HUES64 (cell line): ENCODE data around the gene RNF224.

Source experiments
- H3K27ac ChIP-seq: 2 replicates; pipeline ENCODE4 v1.7.0; 2013; ENCODE audit warnings: low read depth, low read length, inconsistent platforms
- H3K27me3 ChIP-seq: 2 replicates; pipeline ENCODE4 v1.6.1; 2013; ENCODE audit warnings: mild to moderate bottlenecking, low read length; ENCODE audit not compliant: insufficient read depth
- H3K36me3 ChIP-seq: 2 replicates; pipeline ENCODE4 v1.6.1; 2013; ENCODE audit warnings: mild to moderate bottlenecking, low read length; ENCODE audit not compliant: insufficient read depth
- H3K4me1 ChIP-seq: 2 replicates; pipeline ENCODE4 v1.6.1; 2013; ENCODE audit warnings: mild to moderate bottlenecking, low read length, moderate library complexity; ENCODE audit not compliant: insufficient read depth
- H3K4me3 ChIP-seq: 2 replicates; pipeline ENCODE4 v1.5.1; 2013; ENCODE audit warnings: mild to moderate bottlenecking, low read length, moderate library complexity
- H3K9ac ChIP-seq: 2 replicates; pipeline ENCODE4 v1.6.1; 2013; ENCODE audit warnings: mild to moderate bottlenecking, low read depth, low read length
- H3K9me3 ChIP-seq: 2 replicates; pipeline ENCODE4 v1.6.1; 2013; ENCODE audit warnings: low read depth, low read length; ENCODE audit not compliant: insufficient read depth
- WGBS: fragments of 150-250, 120-280 bp; methylation state at CpG from one replicate; pipeline ENCODE4 v1.1.7; 2013; ENCODE audit warnings: missing lambda C conversion rate; 5-methylcytosine and 5-hydroxymethylcytosine counted together

RNF224 gene

DNA sequence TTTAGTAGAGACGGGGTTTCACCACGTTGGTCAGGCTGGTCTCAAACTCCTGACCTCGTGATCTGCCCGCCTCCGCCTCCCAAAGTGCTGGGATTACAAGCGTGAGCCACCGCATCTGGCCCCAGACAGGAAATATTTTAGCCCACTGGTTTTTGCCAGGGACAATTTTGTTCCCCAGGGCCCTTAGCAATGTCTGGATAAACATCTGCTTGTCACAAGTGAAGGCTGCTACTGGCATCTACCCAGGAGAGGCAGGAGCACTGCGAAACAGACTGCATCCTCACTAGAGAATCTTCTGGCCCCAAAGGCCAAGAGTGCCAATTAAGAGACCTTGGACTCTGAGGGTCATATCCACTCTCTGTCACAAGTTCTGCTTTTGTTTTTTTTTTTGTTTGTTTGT is 24.3 kb upstream of the RNF224 start:
- no peak overlapping the region for H3K4me3 ChIP-seq
- H3K27ac ChIP-seq: no peak overlapping the region
- 95% methylated on average over 8 of the region's 8 CpGs for WGBS
- 0 out of 2 replicates have a peak, but pooled peaks cover 5% of the 10 kb centered on the region for H3K36me3 ChIP-seq
- no peaks in the 10 kb centered on the region for H3K9me3 ChIP-seq
- H3K27me3 ChIP-seq: no peaks in the 10 kb centered on the region
- H3K4me1 ChIP-seq: peaks cover 11% of the 10 kb centered on the region; the same call in 1 of the 2 replicates
- no peak overlapping the region for H3K9ac ChIP-seq

DNA sequence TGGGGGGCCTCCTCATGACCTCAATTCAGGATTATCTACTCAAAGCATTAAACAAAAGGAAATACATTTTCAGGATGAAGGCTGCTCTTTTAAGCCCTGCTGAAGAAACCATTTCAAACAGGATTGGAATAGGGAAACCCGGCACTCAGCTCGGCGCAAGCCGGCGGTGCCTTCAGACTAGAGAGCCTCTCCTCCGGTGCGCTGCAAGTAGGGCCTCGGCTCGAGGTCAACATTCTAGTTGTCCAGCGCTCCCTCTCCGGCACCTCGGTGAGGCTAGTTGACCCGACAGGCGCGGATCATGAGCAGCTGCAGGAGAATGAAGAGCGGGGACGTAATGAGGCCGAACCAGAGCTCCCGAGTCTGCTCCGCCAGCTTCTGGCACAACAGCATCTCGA is 22.6 kb upstream of the RNF224 start:
- WGBS: 30% methylated on average over 21 of the region's 21 CpGs
- no peak overlapping the region; the same call in 1 of the 2 replicates for H3K27ac ChIP-seq

DNA sequence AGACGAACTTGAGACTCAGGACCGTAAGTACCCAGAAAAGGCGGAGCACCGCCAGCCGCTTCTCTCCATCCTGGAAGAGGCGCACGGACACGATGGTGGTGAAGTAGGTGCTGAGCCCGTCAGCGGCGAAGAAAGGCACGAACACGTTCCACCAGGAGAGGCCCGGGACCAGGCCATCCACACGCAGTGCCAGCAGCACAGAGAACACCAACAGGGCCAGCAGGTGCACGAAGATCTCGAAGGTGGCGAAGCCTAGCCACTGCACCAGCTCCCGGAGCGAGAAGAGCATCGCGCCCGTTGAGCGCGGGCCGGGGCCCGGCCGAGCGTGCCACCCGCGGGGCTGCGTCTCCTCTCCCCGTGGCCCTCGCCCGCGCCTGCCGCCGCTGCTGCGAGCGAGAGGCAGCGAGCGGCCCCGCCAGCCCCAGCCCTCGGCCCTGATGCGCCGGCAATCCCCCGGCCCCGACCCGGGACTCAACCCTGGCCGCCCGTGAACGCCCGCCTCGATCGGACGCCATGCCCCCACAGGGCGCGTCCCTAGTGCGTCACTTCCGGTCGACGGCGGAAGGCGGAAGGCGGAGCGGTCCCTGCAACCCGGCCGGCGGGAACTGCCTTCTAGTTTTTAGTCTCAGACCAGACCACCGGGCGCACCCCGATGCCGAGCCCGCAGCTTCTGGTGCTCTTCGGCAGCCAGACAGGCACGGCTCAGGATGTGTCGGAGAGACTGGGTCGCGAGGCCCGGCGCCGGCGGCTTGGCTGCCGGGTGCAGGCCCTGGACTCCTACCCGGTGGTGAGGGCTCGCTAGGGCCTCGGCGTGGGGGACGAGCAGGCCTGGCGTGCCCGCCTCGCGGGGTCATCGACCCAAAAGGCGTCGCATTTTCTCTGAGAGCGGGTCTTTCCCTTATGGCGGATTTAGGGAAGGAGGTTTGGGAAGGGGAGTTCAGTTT is 21.9 kb upstream of the RNF224 start, which contains the start of the genes NDOR1 and TMEM203:
Gene NDOR1, plus strand, starts transcription at position 575 of the 944 bp plus-strand sequence. Its CDS starts 78 bp downstream, at position 653.
Gene TMEM203, minus strand, starts transcription at position 523 of the 944 bp plus-strand sequence. Its CDS starts 234 bp downstream, at position 289.
- peaks cover 11% of the 10 kb centered on the region; the same call in 1 of the 2 replicates for H3K4me1 ChIP-seq
- WGBS: under 1% methylated on average over 98 of the region's 98 CpGs

More for the DNA sequence above, 22.6 kb upstream of the RNF224 start:
- Histone ChIP-seq H3K4me1 (peaks cover 11% of the 10 kb centered on the region; the same call in 1 of the 2 replicates), H3K9me3 (no peaks in the 10 kb centered on the region), H3K4me3 (peak overlapping the region; percentile 92), H3K27me3 (no peaks in the 10 kb centered on the region), H3K9ac (peak overlapping the region; percentile 91), H3K36me3 (peaks cover 13% of the 10 kb centered on the region)

DNA sequence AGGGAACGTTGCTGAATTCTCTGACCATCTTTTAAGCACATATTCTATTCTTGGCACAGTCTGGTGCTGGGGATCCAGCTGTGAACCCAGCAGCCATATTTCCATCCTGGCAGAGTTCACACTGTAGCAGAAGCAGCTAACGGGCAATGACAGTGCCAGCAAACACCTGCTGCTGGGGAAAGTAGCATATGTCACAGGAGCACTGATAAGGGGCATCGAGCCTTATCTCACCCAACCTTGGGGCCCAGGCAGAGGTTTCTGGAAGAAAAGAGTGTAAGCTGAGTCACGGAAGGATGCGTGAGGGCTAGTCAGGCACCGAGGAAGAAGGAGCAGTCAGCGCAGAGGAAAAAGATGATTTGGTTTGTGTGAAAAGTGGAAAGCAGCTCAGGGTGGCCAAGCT is 20.7 kb upstream of the RNF224 start:
- peak overlapping the region; percentile 92 for H3K4me3 ChIP-seq
- peaks cover 13% of the 10 kb centered on the region for H3K36me3 ChIP-seq
- WGBS: 91% methylated on average over 7 of the region's 7 CpGs
- no peak overlapping the region for H3K27ac ChIP-seq
- H3K9ac ChIP-seq: peak overlapping the region; percentile 91
- H3K4me1 ChIP-seq: peaks cover 11% of the 10 kb centered on the region; the same call in 1 of the 2 replicates
- no peaks in the 10 kb centered on the region for H3K27me3 ChIP-seq
- H3K9me3 ChIP-seq: no peaks in the 10 kb centered on the region

More for the DNA sequence above, 21.9 kb upstream of the RNF224 start, which contains the start of the genes NDOR1 and TMEM203:
- Histone ChIP-seq H3K4me3 (peak within 1 kb of the TSS; percentile 92), H3K36me3 (peaks cover 13% of the 10 kb centered on the region), H3K27me3 (no peaks in the 10 kb centered on the region), H3K27ac (peak within 1 kb of the TSS; percentile 68), H3K9me3 (no peaks in the 10 kb centered on the region), H3K9ac (peak within 1 kb of the TSS; percentile 91)

DNA sequence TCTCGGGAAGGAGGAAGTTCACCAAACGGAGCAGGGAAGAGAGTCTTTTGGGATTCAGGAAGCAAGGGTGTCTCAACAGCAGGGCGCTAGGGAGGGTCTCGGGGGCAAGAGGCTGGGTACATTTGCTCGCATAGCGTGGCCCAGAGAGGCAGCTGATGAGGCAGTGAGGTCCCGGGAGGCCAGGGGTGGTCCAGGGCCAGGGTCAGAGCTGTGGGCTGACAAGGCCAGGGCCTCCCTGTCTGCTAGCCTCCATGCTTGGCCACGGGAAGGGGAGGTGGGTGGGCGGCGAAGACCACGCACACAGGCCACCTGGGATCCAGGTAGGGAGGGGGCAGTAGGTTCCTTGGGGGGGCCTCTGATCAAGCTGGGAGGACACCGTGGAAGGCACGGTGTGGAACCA is 15.8 kb upstream of the RNF224 start:
- Histone ChIP-seq H3K27me3 (no peaks in the 10 kb centered on the region), H3K27ac (no peak overlapping the region), H3K9me3 (no peaks in the 10 kb centered on the region), H3K9ac (no peak overlapping the region), H3K36me3 (peaks cover 36% of the 10 kb centered on the region), H3K4me1 (peaks cover 2% of the 10 kb centered on the region; the same call in 1 of the 2 replicates), H3K4me3 (no peak overlapping the region)
- 92% methylated on average over 13 of the region's 13 CpGs for WGBS

DNA sequence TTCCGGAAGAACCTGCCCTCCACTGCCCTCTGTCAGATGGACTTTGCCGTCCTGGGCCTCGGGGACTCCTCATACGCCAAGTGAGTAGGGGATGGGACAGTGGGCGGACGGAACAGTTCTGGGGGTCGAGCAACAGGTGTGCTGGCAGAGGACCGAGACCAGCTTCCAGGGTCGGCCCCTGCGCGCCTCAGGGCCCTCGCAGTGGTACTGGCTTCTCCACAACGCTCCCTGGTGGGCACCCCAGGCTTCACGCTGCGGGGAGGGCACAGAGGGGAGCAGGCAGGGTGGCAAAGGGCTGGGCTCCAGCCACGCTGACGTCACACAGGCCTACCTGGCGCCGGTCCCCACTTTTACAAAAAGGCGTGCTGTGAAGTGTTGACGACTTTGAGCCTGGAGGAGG is 14.8 kb upstream of the RNF224 start:
- no peak overlapping the region for H3K27ac ChIP-seq
- WGBS: 93% methylated on average over 21 of the region's 21 CpGs
- no peaks in the 10 kb centered on the region for H3K9me3 ChIP-seq
- H3K27me3 ChIP-seq: no peaks in the 10 kb centered on the region
- H3K4me3 ChIP-seq: no peak overlapping the region
- H3K4me1 ChIP-seq: no peaks in the 10 kb centered on the region
- peaks cover 31% of the 10 kb centered on the region for H3K36me3 ChIP-seq
- H3K9ac ChIP-seq: no peak overlapping the region

DNA sequence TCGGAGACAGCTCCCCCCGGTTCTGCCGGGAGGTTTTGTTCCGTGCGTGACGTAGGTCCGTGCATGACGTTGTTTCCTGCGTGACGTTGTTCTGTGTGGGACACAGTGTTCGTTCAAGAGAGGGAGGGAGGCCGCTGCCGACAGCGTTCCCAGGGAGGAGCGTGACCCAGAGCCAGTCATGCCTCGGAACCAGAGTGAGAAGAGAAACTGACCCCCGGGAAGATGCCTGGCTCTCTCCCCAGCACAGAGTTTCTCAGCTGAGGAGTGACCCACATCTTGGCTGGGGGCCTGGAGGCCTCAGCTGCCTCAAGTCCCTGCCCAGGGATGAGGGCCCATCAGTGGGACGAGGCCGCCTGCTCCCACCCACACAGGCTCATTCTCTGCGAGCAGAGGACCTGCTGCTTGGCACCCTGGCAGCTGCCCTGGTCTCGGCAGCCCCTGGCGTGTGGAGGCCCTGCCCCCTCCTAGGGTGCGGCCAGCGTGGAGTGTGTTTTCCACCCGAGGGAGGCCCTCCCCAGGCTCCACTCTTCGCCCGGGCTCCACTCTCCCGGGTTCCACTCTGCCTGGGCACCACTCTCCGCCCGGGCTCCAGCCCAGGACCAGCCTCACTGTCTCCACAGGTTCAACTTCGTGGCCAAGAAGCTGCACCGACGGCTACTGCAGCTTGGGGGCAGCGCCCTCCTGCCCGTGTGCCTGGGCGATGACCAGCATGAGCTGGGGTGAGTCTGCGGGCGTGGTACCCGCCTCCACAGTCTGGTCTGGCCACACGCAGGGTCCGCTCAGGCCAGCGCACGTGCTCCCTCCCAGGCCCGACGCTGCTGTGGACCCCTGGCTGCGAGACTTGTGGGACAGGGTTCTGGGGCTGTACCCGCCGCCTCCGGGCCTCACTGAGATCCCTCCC is 13.9 kb upstream of the RNF224 start:
- Histone ChIP-seq H3K4me1 (no peaks in the 10 kb centered on the region), H3K36me3 (peaks cover 31% of the 10 kb centered on the region), H3K27me3 (no peaks in the 10 kb centered on the region), H3K4me3 (no peak overlapping the region), H3K9ac (no peak overlapping the region), H3K27ac (no peak overlapping the region), H3K9me3 (no peaks in the 10 kb centered on the region)
- 93% methylated on average over 49 of the region's 49 CpGs for WGBS

DNA sequence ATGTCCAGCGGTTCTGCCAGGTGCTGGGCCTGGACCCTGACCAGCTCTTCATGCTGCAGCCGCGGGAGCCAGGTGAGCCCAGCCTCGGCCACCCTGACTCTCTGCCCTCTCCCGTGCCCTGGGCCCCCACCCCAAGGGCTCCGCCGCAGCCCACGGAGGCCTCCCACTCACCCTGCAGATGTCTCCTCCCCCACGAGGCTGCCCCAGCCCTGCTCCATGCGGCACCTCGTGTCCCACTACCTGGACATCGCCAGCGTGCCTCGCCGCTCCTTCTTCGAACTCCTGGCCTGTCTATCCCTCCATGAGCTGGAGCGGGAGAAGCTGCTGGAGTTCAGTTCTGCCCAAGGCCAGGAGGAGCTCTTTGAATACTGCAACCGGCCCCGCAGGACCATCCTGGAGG is 12.7 kb upstream of the RNF224 start:
- Histone ChIP-seq H3K27me3 (no peaks in the 10 kb centered on the region), H3K9ac (no peak overlapping the region), H3K36me3 (peaks cover 23% of the 10 kb centered on the region), H3K4me3 (no peak overlapping the region), H3K4me1 (no peaks in the 10 kb centered on the region; the same call in 1 of the 2 replicates), H3K27ac (no peak overlapping the region), H3K9me3 (no peaks in the 10 kb centered on the region)
- 96% methylated on average over 19 of the region's 19 CpGs for WGBS

DNA sequence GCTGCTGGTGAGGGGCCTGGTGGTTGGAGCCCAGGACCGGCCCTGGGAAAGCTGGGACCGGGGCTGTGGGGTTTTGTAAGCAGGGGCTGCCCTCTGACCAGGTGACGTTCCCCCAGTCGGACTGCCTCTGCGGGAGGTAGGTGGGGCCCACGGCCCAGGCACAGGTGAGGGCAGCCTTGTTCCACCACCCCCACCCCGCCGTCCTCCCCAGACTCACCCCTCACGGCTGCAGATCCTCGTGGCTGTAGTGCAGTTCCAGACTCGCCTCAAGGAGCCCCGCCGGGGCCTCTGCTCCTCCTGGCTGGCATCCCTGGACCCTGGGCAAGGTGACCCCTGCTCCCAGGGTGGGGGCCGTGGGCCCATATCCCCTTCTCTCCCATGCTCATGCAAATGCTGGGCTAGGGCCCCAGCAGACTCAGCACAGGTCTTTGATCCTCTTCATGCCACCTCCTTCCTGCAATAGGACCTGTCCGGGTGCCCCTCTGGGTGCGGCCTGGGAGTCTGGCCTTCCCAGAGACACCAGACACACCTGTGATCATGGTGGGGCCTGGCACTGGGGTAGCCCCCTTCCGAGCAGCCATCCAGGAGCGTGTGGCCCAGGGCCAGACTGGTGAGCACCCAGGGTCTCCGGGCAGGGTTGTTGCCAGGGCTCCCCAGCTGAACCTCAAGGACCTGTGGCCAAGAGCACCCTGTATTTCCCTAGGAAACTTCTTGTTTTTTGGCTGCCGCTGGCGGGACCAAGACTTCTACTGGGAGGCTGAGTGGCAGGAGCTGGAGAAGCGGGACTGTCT is 11.9 kb upstream of the RNF224 start:
- Histone ChIP-seq H3K9me3 (no peaks in the 10 kb centered on the region), H3K36me3 (peaks cover 23% of the 10 kb centered on the region), H3K27me3 (no peaks in the 10 kb centered on the region), H3K27ac (no peak overlapping the region), H3K4me3 (no peak overlapping the region), H3K9ac (no peak overlapping the region), H3K4me1 (no peaks in the 10 kb centered on the region; the same call in 1 of the 2 replicates)
- 95% methylated on average over 22 of the region's 22 CpGs for WGBS
